Activated B cell treated with CpG ODN at 0.5 μM for 24 hours (primary cell): ENCODE results near the gene TOR4A. TPM values are rescaled to one million over a fixed set of nuclear protein-coding genes. Genes with fewer than 3 reads are reported as not detected.

Experiments used
- ATAC-seq: fragments of 200-7000 bp; cut with Tn5 transposase; one replicate; pipeline ENCODE4 v1.10.0; 2021; ENCODE audit warnings: low read depth, mild to moderate bottlenecking, moderate library complexity
- CTCF ChIA-PET: fragments of 350-600 bp; sonication (Branson Sonifier 250); formaldehyde crosslinking; loops from one replicate; lab custom pipeline; 2021; ENCODE audit warnings: antibody characterized with exemption; lab: Charles Lee
- POLR2A ChIA-PET: fragments of 350-600 bp; sonication (Branson Sonifier 250); formaldehyde crosslinking; loops from one replicate; lab custom pipeline; 2021; ENCODE audit warnings: antibody characterized with exemption; lab: Charles Lee
- DNase-seq: peaks from one replicate; pipeline ENCODE4 v3.0.0; 2022
- H3K27ac Mint-ChIP-seq: one replicate; pipeline ENCODE4 v1.8.0; 2020; ENCODE audit warnings: mixed read lengths
- H3K27me3 Mint-ChIP-seq: one replicate; pipeline ENCODE4 v1.8.0; 2021; ENCODE audit warnings: mixed read lengths
- H3K36me3 Mint-ChIP-seq: one replicate; pipeline ENCODE4 v1.8.0; 2021; ENCODE audit warnings: low read depth, mixed read lengths
- H3K4me1 Mint-ChIP-seq: one replicate; pipeline ENCODE4 v1.8.0; 2021; ENCODE audit warnings: mixed read lengths
- H3K4me3 Mint-ChIP-seq: one replicate; pipeline ENCODE4 v1.8.0; 2020; ENCODE audit warnings: mild to moderate bottlenecking, mixed read lengths
- H3K9me3 Mint-ChIP-seq: one replicate; pipeline ENCODE4 v1.8.0; 2020; ENCODE audit warnings: mixed read lengths
- CTCF ChIP-seq: fragments of 200-600 bp; IDR thresholded peaks from one replicate; pipeline ENCODE4 v1.8.0; 2022; ENCODE audit warnings: antibody characterized with exemption, mild to moderate bottlenecking
- intact Hi-C: fragments of 100-400 bp; cut with micrococcal nuclease; formaldehyde crosslinking; loops from one replicate; pipeline ENCODE4 v1.15.1; 2024
- total RNA-seq: library from RNA; stranded (reverse); gene quantifications from 2 replicates; pipeline ENCODE4 v1.2.3, GENCODE V29; 2022

TOR4A gene
- total RNA-seq, 1 donor from 2014 or later = 9.1 TPM

DNA sequence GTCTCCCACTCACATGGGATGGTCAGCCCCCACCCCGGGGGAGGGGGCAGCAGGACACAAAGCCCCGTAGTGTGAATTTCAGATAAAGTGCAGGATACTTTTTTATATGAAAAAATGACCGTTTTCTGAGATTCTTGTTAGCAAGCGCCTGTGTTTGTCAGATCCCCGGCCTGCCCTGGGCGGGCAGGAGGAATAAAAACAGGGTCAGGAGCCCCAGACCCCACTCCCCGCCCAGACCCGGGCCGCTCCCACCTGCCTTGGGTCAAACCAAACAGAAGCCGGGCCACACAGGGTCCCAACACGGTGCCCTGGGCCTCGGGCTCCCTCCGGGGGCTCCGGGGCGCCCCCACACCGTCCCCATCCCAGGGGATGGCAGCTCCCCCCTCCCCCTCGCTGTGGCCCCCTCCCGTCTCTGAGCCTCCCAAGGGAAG is 38.1 kb downstream of the TOR4A start:
- ATAC-seq = no peak
- Mint-ChIP-seq H3K4me3 (no peak overlapping the region), H3K27me3 (peaks cover 2% of the 10 kb centered on the region), H3K4me1 (peaks cover 3% of the 10 kb centered on the region), H3K27ac (no peak overlapping the region), H3K36me3 (no peaks in the 10 kb centered on the region), H3K9me3 (no peaks in the 10 kb centered on the region)
- DNase-seq = no peak
- ChIA-PET POLR2A (no interaction called here), CTCF (interaction anchor here (1.0 kb wide), 1 partner anchor 13 kb away, joined by 4 read pairs; the partner anchor contains the start of gene NRARP)
- TF ChIP-seq CTCF = no peak
- intact Hi-C loops = no loop called here

DNA sequence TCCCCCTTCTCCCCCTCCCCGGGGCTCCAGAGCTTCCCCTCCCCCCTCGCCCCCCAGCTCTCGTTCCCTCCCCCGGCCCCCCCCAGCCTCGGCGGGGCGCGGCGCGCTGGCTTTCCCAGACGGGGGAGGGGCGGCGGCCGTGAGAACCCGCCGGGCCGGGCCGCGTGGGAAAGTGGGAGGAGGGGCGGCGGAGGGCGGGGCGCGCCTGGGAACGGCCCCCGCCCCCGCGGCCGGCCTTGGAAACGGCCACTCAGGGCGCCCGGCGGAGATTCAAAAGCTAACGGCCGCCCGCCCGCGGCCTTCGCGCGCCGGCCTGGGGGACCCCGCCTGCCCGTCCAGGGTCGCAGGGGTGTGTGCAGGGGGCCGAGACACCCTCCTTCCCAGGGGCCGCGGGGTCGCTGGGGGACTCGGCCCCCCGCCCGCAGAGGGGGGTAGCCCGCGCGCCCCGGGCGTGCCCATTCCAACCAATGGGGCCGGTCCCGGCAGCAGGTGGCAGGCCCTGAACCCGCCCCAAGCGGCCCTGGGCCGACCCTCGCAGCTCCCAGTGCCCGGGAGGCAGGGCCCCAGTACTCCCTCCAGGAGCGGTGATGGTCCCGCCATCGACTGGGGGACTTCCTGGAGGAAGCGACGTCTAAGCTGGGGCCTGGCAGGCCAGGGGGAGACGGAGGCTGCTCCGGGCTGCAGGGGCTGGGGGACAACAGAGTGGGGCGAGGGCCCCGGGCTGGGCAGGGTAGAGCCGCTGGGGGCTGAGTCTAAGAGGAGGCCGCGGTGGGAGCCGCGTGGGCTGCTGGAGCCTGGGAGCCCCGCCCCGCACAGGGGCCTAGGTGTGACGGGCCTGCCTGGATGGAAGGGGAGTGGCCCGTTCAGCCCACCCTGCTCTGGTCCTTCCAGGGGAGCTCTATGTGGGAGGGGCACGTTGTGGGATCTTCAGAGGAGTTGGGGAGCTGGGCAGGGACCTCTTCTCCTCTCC is 38.8 kb downstream of the TOR4A start:
- CTCF ChIA-PET = interaction anchor here (0.8 to 1.0 kb wide), 2 partner anchors 14 kb away, joined by 3 to 4 read pairs; partner anchors contain the start of gene NRARP
- peaks cover 2% of the 10 kb centered on the region for H3K27me3 Mint-ChIP-seq
- no peaks in the 10 kb centered on the region for H3K9me3 Mint-ChIP-seq
- H3K4me3 Mint-ChIP-seq = no peak overlapping the region
- intact Hi-C loops = no loop called here
- ATAC-seq (peak; percentile 15), DNase-seq (peak; percentile 31)
- no peak overlapping the region for H3K27ac Mint-ChIP-seq
- no peaks in the 10 kb centered on the region for H3K36me3 Mint-ChIP-seq
- POLR2A ChIA-PET = interaction anchor here (0.7 to 1.4 kb wide), 3 partner anchors 10 to 39 kb away, joined by 3 to 7 read pairs (median 4); partner anchors contain the start of gene TOR4A
- peaks cover 5% of the 10 kb centered on the region for H3K4me1 Mint-ChIP-seq
- no peak for TF ChIP-seq CTCF

- no peaks in the 10 kb centered on the region for H3K9me3 Mint-ChIP-seq
- ChIA-PET POLR2A (interaction anchor here (1.1 to 1.4 kb wide), 2 partner anchors 9 to 13 kb away, joined by 4 to 7 read pairs; no protein-coding TSS in a partner anchor), CTCF (interaction anchor here (0.8 kb wide), 1 partner anchor 15 kb away, joined by 3 read pairs; the partner anchor contains the start of gene NRARP)
- H3K4me3 Mint-ChIP-seq = no peak overlapping the region
- H3K4me1 Mint-ChIP-seq = peaks cover 8% of the 10 kb centered on the region
- peaks cover 2% of the 10 kb centered on the region for H3K27me3 Mint-ChIP-seq
- DNase-seq (no peak), ATAC-seq (no peak)
- H3K36me3 Mint-ChIP-seq = no peaks in the 10 kb centered on the region
- H3K27ac Mint-ChIP-seq = no peak overlapping the region
- no peak for TF ChIP-seq CTCF
- intact Hi-C loops = no loop called here
These were observed 39.6 kb downstream of the TOR4A start for GRCh38 chr9:137317021-137317717.

DNA sequence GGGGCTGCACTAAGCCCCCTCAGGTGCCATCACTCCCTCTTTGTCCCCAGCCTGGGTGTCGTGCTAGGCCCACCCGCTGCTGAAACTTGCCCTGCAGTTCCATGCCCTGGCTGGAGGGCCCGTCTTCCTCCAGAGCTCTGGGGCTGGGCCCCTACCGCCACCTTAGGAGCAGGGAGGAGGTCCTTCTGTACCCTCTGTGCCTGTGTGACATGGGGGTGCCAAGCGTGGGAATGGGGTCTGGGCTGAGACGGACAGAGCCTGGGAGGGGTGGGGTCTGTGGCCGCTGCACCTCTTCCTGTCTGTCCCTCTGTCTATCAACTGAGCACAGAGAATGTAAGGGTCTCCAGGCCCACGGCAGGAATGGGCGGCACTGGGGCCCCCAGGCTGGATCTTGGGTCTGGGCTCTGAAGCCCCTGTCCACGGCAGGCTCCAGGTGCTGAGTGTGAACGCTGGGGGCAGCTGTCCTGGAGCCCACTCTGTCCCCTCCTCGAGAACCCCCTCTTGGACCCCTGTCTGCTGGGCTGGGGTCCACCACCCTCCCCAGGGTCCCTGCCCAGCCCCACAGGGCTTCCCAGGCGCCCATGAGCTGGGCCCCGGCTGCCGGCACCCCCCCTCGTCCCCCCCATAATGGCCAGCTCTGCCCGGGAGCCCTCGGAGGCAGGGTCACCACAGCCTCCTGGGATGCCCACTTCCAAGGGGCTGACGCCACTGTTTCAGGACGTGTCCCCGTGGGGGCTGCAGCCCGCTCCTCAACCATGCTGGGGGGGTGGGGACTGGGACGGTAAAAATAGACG is 40.4 kb downstream of the TOR4A start:
- ATAC-seq = no peak
- no peak for TF ChIP-seq CTCF
- POLR2A ChIA-PET = interaction anchor here (0.8 to 1.1 kb wide), 3 partner anchors 13 to 77 kb away, joined by 3 to 4 read pairs (median 4); partner anchors contain the start of gene NRARP
- Mint-ChIP-seq H3K4me1 (peaks cover 8% of the 10 kb centered on the region), H3K4me3 (no peak overlapping the region), H3K27me3 (peaks cover 2% of the 10 kb centered on the region), H3K27ac (no peak overlapping the region), H3K36me3 (no peaks in the 10 kb centered on the region), H3K9me3 (no peaks in the 10 kb centered on the region)
- intact Hi-C loops = no loop called here
- CTCF ChIA-PET = interaction anchor here (3.6 kb wide), 1 partner anchor 16 kb away, joined by 17 read pairs; the partner anchor contains the start of gene NRARP
- no peak for DNase-seq
